Endodermal cell (in vitro differentiated cells): ENCODE measurements around the gene MTHFD1L. TPM values are rescaled to one million over a fixed set of nuclear protein-coding genes. Genes with fewer than 3 reads are reported as not detected.
"Not testable (repeated sequence)": the region's sequence is repeated elsewhere in the genome, so short reads cannot be mapped to it uniquely, and the experiment has no call there.

Experiments used
- DNase-seq: peaks from one replicate; pipeline ENCODE4 v3.0.0-alpha.2; 2017
- H3K27ac ChIP-seq: 2 replicates; pipeline ENCODE4 v1.5.1; 2013; ENCODE audit warnings: mild to moderate bottlenecking, low read depth, low read length, moderate library complexity
- H3K27me3 ChIP-seq: 2 replicates; pipeline ENCODE4 v1.6.1; 2013; ENCODE audit warnings: mild to moderate bottlenecking, low read length, moderate library complexity; ENCODE audit not compliant: insufficient read depth, control insufficient read depth, poor library complexity, severe bottlenecking
- H3K36me3 ChIP-seq: 2 replicates; pipeline ENCODE4 v1.7.0; 2013; ENCODE audit warnings: mild to moderate bottlenecking, low read length, moderate library complexity; ENCODE audit not compliant: control insufficient read depth, insufficient read depth
- H3K4me1 ChIP-seq: one replicate; pipeline ENCODE4 v1.7.0; 2013; ENCODE audit warnings: low read length; ENCODE audit not compliant: control insufficient read depth, insufficient read depth
- H3K4me3 ChIP-seq: 2 replicates; pipeline ENCODE4 v1.5.1; 2013; ENCODE audit warnings: mild to moderate bottlenecking, low read length, moderate library complexity
- H3K9ac ChIP-seq: 2 replicates; pipeline ENCODE4 v1.6.1; 2013; ENCODE audit warnings: mild to moderate bottlenecking, low read length, moderate library complexity; ENCODE audit not compliant: poor library complexity, severe bottlenecking; ENCODE audit errors: extremely low read depth
- H3K9me3 ChIP-seq: 2 replicates; pipeline ENCODE4 v1.6.1; 2013; ENCODE audit warnings: mild to moderate bottlenecking, low read length, moderate library complexity; ENCODE audit not compliant: control insufficient read depth
- H3K27ac Mint-ChIP-seq: 2 replicates; pipeline ENCODE4 v1.8.0; 2020; ENCODE audit warnings: mixed read lengths
- H3K27me3 Mint-ChIP-seq: 2 replicates; pipeline ENCODE4 v1.8.0; 2021; ENCODE audit warnings: mild to moderate bottlenecking, mixed read lengths; ENCODE audit not compliant: insufficient read depth
- H3K36me3 Mint-ChIP-seq: 2 replicates; pipeline ENCODE4 v1.8.0; 2020; ENCODE audit warnings: low read depth, mixed read lengths
- H3K4me1 Mint-ChIP-seq: 2 replicates; pipeline ENCODE4 v1.8.0; 2020; ENCODE audit warnings: mixed read lengths
- H3K4me3 Mint-ChIP-seq: 2 replicates; pipeline ENCODE4 v1.8.0; 2020; ENCODE audit warnings: mild to moderate bottlenecking, moderate library complexity, mixed read lengths
- H3K9me3 Mint-ChIP-seq: 2 replicates; pipeline ENCODE4 v1.8.0; 2020; ENCODE audit warnings: mild to moderate bottlenecking, mixed read lengths
- CTCF ChIP-seq: fragments of 200-600 bp; sonication (generic); conservative IDR thresholded peaks from 2 replicates; pipeline ENCODE4 v1.5.0; 2021; ENCODE audit warnings: antibody characterized with exemption, mild to moderate bottlenecking
- WGBS, 2 experiments: methylation state at CpG; one replicate each; pipeline versions ENCODE4 v1.1.5 to v1.1.7; 2013; ENCODE audit warnings: missing lambda C conversion rate in 2 of 2, mixed read lengths in 1 of 2; ENCODE audit not compliant: insufficient coverage in 1 of 2, insufficient read length in 1 of 2; 5-methylcytosine and 5-hydroxymethylcytosine counted together
- total RNA-seq, 2 donors: library from RNA; stranded (reverse); fragmentation: NEBNext Ultra II Directional in 1 of 2; extraction: Animal tissue kit (Norgen Biotek cat#: 25700) in 1 of 2; gene quantifications; 2 replicates in 1 of 2; 3 replicates in 1 of 2; pipeline ENCODE4 v1.2.1, GENCODE V29; 2021

MTHFD1L gene
- total RNA-seq, 2 donors from 2014 or later, result 70.2 to 72.6 TPM

DNA sequence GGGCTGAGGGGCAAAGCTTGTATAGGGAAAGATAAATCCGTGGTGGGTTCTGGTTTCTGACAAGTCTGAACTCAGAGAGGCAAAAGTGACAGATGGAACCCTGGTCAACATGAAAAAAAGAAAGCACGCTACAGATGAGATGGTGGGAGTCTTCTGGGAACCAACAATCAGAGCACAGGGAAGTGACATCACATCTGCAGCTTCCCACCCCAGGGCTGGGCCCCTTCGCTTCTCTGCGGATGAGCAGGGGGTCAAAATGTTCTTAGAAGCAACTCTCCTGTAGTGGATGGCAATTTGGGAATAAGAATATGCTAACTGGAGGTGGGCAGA is 245.0 kb downstream of the MTHFD1L start:
- Histone ChIP-seq H3K36me3 (no peaks in the 10 kb centered on the region), H3K9me3 (no peaks in the 10 kb centered on the region), H3K9ac (no peak overlapping the region), H3K4me1 (no peaks in the 10 kb centered on the region), H3K27me3 (no peaks in the 10 kb centered on the region), H3K4me3 (no peak overlapping the region), H3K27ac (no peak overlapping the region)
- no peak overlapping the region for H3K27ac Mint-ChIP-seq
- no peak for DNase-seq
- no peaks in the 10 kb centered on the region for H3K9me3 Mint-ChIP-seq
- WGBS, 2 experiments, result 87 to 92% methylated on average over 3 to 4 of the region's 4 CpGs
- H3K4me3 Mint-ChIP-seq, result no peak overlapping the region
- no peak for TF ChIP-seq CTCF
- H3K4me1 Mint-ChIP-seq, result peaks cover 9% of the 10 kb centered on the region
- peaks cover 2% of the 10 kb centered on the region for H3K27me3 Mint-ChIP-seq
- no peaks in the 10 kb centered on the region for H3K36me3 Mint-ChIP-seq

GRCh38 chr6:151111670-151112069 is 246.2 kb downstream of the MTHFD1L start:
- peaks cover 9% of the 10 kb centered on the region for H3K4me1 Mint-ChIP-seq

DNA sequence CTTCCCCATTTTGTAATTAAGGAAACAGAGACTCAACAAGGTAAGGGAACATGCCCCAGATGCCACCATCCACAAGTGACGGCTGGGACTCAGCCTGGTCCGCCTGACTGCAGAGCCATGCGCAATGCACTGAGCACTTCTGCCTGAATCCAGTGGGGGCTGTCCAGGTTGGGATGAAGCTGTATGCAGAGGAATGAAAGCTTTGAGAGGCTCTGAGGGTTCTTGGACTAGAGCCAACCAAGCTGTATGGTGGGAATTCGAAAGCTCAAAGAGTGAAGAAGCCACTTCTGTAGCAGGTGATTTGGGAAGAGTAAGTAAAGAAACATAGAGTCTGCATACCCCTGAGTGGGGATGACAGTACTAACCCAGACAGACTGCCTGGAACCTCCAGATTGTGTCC is 246.6 kb downstream of the MTHFD1L start:
- Histone ChIP-seq H3K27me3 (no peaks in the 10 kb centered on the region), H3K9ac (no peak overlapping the region), H3K36me3 (no peaks in the 10 kb centered on the region), H3K4me1 (no peaks in the 10 kb centered on the region), H3K9me3 (no peaks in the 10 kb centered on the region), H3K4me3 (no peak overlapping the region), H3K27ac (no peak overlapping the region)
- Mint-ChIP-seq H3K4me1 (peaks cover 9% of the 10 kb centered on the region), H3K4me3 (no peak overlapping the region), H3K27ac (no peak overlapping the region), H3K27me3 (peaks cover 2% of the 10 kb centered on the region), H3K36me3 (no peaks in the 10 kb centered on the region), H3K9me3 (no peaks in the 10 kb centered on the region)
- TF ChIP-seq CTCF, result no peak
- WGBS, 2 experiments, result 96 to 98% methylated on average over 4 of the region's 4 CpGs
- no peak for DNase-seq

More at GRCh38 chr6:151111670-151112069, 246.2 kb downstream of the MTHFD1L start:
- WGBS, 2 experiments, result 77 to 78% methylated on average over 4 to 5 of the region's 5 CpGs
- Histone ChIP-seq H3K4me3 (no peak overlapping the region), H3K9ac (no peak overlapping the region), H3K27ac (no peak overlapping the region), H3K36me3 (no peaks in the 10 kb centered on the region), H3K4me1 (no peaks in the 10 kb centered on the region), H3K9me3 (no peaks in the 10 kb centered on the region), H3K27me3 (no peaks in the 10 kb centered on the region)
- H3K36me3 Mint-ChIP-seq, result no peaks in the 10 kb centered on the region
- H3K4me3 Mint-ChIP-seq, result no peak overlapping the region
- no peak for TF ChIP-seq CTCF
- no peaks in the 10 kb centered on the region for H3K9me3 Mint-ChIP-seq
- no peak for DNase-seq
- peaks cover 2% of the 10 kb centered on the region for H3K27me3 Mint-ChIP-seq
- H3K27ac Mint-ChIP-seq, result no peak overlapping the region

DNA sequence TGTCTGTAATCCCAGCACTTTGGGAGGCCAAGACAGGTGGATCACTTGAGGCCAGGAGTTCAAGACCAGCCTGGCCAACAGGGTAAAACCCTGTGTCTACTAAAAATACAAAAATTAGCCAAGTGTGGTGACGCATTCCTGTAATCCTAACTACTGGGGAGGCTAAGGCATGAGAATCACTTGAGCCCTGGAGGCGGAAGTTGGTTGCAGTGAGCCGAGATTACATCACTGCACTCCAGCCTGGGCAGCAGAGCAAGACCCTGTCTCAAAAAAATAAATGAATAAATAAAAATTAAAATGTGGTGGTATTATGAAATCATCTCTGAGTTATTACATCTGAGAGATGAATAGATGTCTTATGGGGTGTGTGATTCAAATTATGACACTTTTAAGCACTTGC is 247.4 kb downstream of the MTHFD1L start:
- not testable (repeated sequence) for H3K9ac ChIP-seq, H3K27me3 Mint-ChIP-seq, H3K27me3 ChIP-seq, H3K27ac ChIP-seq, H3K36me3 Mint-ChIP-seq, H3K4me3 Mint-ChIP-seq, H3K36me3 ChIP-seq, H3K4me3 ChIP-seq, H3K9me3 Mint-ChIP-seq, H3K4me1 ChIP-seq, DNase-seq, H3K9me3 ChIP-seq, H3K4me1 Mint-ChIP-seq, H3K27ac Mint-ChIP-seq
- 68 to 100% methylated on average over 1 to 3 of the region's 3 CpGs for WGBS, 2 experiments
